HEK293 (cell line): ENCODE results near the gene VAT1.

Experiments used
- CTCF ChIA-PET: fragments of 350-600 bp; formaldehyde crosslinking; extraction: SDS; loops from one replicate; lab custom pipeline; 2021; ENCODE audit warnings: antibody characterized with exemption; lab: Yijun Ruan, JAX
- POLR2A ChIA-PET: fragments of 300-600 bp; formaldehyde crosslinking; extraction: SDS; loops from one replicate; lab custom pipeline; 2020; ENCODE audit warnings: antibody characterized with exemption, inconsistent platforms; lab: Yijun Ruan, JAX
- H3K27ac ChIP-seq: fragments of 200-500 bp; sonication (Bioruptor generic); 2 replicates; pipeline ENCODE4 v1.5.1; 2014; ENCODE audit warnings: low read depth, low read length, control low read depth, inconsistent platforms; ENCODE audit errors: extremely low read depth
- H3K36me3 ChIP-seq, 2 experiments: fragments of 200-500 bp in 1 of 2; sonication (Bioruptor generic) in 1 of 2; 1 replicate in 1 of 2; 2 replicates in 1 of 2; pipeline ENCODE4 v1.5.1; 2014 to 2017; ENCODE audit warnings: inconsistent platforms in 2 of 2, low read length in 2 of 2; ENCODE audit not compliant: control insufficient read depth in 2 of 2, insufficient read depth in 1 of 2
- H3K4me1 ChIP-seq: fragments of 200-500 bp; sonication (Bioruptor generic); 2 replicates; pipeline ENCODE4 v1.5.1; 2014; ENCODE audit warnings: mild to moderate bottlenecking, low read length, inconsistent platforms; ENCODE audit not compliant: control insufficient read depth, insufficient read depth
- H3K4me3 ChIP-seq: 2 replicates; pipeline ENCODE4 v1.5.1; 2011; ENCODE audit warnings: low read depth, mild to moderate bottlenecking, control low read depth, low read length, moderate library complexity
- H3K9me3 ChIP-seq: fragments of 200-500 bp; sonication (Bioruptor generic); 2 replicates; pipeline ENCODE4 v1.5.1; 2014; ENCODE audit warnings: low read depth, low read length, inconsistent platforms; ENCODE audit not compliant: control insufficient read depth, insufficient read depth
- HOXA7 ChIP-seq: sonication (generic); formaldehyde crosslinking; IDR thresholded peaks from 2 replicates; pipeline ENCODE4 v1.8.1; 2022; ENCODE audit warnings: missing genetic modification reagents, borderline replicate concordance
- HOXD13 ChIP-seq: sonication (generic); formaldehyde crosslinking; IDR thresholded peaks from 2 replicates; pipeline ENCODE4 v1.8.0; 2022; ENCODE audit warnings: missing genetic modification reagents, borderline replicate concordance
- KLF7 ChIP-seq: fragments of 450-650 bp; formaldehyde crosslinking; IDR thresholded peaks from 2 replicates; pipeline ENCODE4 v1.5.1; 2016; ENCODE audit warnings: missing biosample characterization, missing genetic modification characterization, borderline replicate concordance
- OVOL3 ChIP-seq: fragments of 450-650 bp; formaldehyde crosslinking; IDR thresholded peaks from 2 replicates; pipeline ENCODE4 v1.5.1; 2016; ENCODE audit warnings: missing biosample characterization, missing genetic modification characterization
- PRDM1 ChIP-seq: fragments of 450-650 bp; formaldehyde crosslinking; IDR thresholded peaks from 2 replicates; pipeline ENCODE4; 2016; ENCODE audit warnings: missing biosample characterization, missing genetic modification characterization
- REPIN1 ChIP-seq: fragments of 450-650 bp; formaldehyde crosslinking; IDR thresholded peaks from 2 replicates; pipeline ENCODE4 v1.5.1; 2017; ENCODE audit warnings: missing biosample characterization, missing genetic modification characterization, low read depth
- ZIC2 ChIP-seq: fragments of 450-650 bp; formaldehyde crosslinking; IDR thresholded peaks from 2 replicates; pipeline ENCODE4 v1.5.1; 2016; ENCODE audit warnings: missing biosample characterization, missing genetic modification characterization
- ZNF133 ChIP-seq: fragments of 450-650 bp; formaldehyde crosslinking; IDR thresholded peaks from 2 replicates; pipeline ENCODE4 v1.5.1; 2016; ENCODE audit warnings: missing biosample characterization, missing genetic modification characterization
- ZNF16 ChIP-seq: fragments of 450-650 bp; formaldehyde crosslinking; IDR thresholded peaks from 2 replicates; pipeline ENCODE4 v1.5.1; 2016; ENCODE audit warnings: low read depth, missing biosample characterization, missing genetic modification characterization
- ZNF175 ChIP-seq: fragments of 450-650 bp; formaldehyde crosslinking; IDR thresholded peaks from 2 replicates; pipeline ENCODE4 v1.5.1; 2016; ENCODE audit warnings: missing biosample characterization, missing genetic modification characterization
- ZNF561 ChIP-seq: fragments of 450-650 bp; IDR thresholded peaks from 2 replicates; pipeline ENCODE4 v1.5.1; 2018; ENCODE audit warnings: missing biosample characterization, missing genetic modification characterization, borderline replicate concordance
- ZNF777 ChIP-seq: fragments of 450-650 bp; formaldehyde crosslinking; IDR thresholded peaks from 2 replicates; pipeline ENCODE4 v1.5.1; 2017; ENCODE audit warnings: missing biosample characterization, missing genetic modification characterization, borderline replicate concordance
- ZNF792 ChIP-seq: fragments of 450-650 bp; formaldehyde crosslinking; IDR thresholded peaks from 2 replicates; pipeline ENCODE4 v1.5.1; 2016; ENCODE audit warnings: missing biosample characterization, missing genetic modification characterization
- TF ChIP-seq, protein P1 (sequence below): fragments of 450-650 bp; formaldehyde crosslinking; IDR thresholded peaks from 2 replicates; pipeline ENCODE4 v1.5.1; 2017; ENCODE audit warnings: missing biosample characterization, missing genetic modification characterization
- TF ChIP-seq, protein P2 (sequence below): fragments of 450-650 bp; formaldehyde crosslinking; IDR thresholded peaks from 2 replicates; pipeline ENCODE4 v1.5.1; 2016; ENCODE audit warnings: missing biosample characterization, missing genetic modification characterization, low read depth
- TF ChIP-seq, protein P3 (sequence below): fragments of 450-650 bp; formaldehyde crosslinking; IDR thresholded peaks from 2 replicates; pipeline ENCODE4 v1.5.1; 2016; ENCODE audit warnings: missing biosample characterization, missing genetic modification characterization
- TF ChIP-seq, protein P4 (sequence below): fragments of 450-650 bp; formaldehyde crosslinking; IDR thresholded peaks from 2 replicates; pipeline ENCODE4 v1.5.1; 2017; ENCODE audit warnings: missing biosample characterization, missing genetic modification characterization
- TF ChIP-seq, protein P5 (sequence below): fragments of 450-650 bp; formaldehyde crosslinking; optimal IDR thresholded peaks from 2 replicates; pipeline ENCODE3; 2016; ENCODE audit warnings: missing biosample characterization, mild to moderate bottlenecking, missing genetic modification characterization

The VAT1 gene

DNA sequence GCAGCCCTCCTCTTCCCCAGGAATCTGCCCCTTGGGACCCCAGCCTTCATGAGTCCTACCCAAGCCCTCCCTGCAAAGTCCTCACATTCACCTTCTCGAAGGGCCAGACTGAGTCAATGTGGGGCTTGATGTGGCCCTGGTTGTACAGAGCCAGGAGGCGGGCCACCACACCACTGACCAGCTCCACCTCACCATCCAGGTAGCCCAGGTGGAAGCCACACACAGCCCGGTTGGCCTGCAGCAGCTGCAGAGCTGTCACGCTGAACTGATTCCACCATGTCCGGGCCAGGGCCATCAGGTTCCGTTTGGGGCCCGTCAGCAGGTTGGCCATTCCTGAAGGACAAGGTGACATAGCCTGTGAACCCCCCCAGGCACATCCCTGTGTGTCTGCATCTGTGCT lies 6.0 kb downstream of the VAT1 start:
- Histone ChIP-seq H3K27ac (no peak overlapping the region), H3K9me3 (no peaks in the 10 kb centered on the region), H3K36me3 (peaks cover 0 to 54% of the 10 kb centered on the region in 2 experiments; a peak in 2 of 3 replicates), H3K4me3 (no peak overlapping the region), H3K4me1 (peaks cover 12% of the 10 kb centered on the region)
- CTCF ChIA-PET, result no interaction called here
- POLR2A ChIA-PET, result no interaction called here
- TF ChIP-seq PRDM1 (tag by site-specific recombination) (no peak), ZNF561 (tag by site-specific recombination) (no peak), ZNF175 (tag by site-specific recombination) (no peak), HOXD13 (CRISPR knock-in tag) (no peak), REPIN1 (no peak), KLF7 (tag by site-specific recombination) (no peak), ZNF133 (tag by site-specific recombination) (no peak), ZNF792 (no peak), ZNF16 (tag by site-specific recombination) (no peak), HOXA7 (no peak), OVOL3 (tag by site-specific recombination) (no peak)
- TF ChIP-seq, protein P1, sequence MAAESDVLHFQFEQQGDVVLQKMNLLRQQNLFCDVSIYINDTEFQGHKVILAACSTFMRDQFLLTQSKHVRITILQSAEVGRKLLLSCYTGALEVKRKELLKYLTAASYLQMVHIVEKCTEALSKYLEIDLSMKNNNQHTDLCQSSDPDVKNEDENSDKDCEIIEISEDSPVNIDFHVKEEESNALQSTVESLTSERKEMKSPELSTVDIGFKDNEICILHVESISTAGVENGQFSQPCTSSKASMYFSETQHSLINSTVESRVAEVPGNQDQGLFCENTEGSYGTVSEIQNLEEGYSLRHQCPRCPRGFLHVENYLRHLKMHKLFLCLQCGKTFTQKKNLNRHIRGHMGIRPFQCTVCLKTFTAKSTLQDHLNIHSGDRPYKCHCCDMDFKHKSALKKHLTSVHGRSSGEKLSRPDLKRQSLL (tag by site-specific recombination), result no peak
- TF ChIP-seq, protein P2, sequence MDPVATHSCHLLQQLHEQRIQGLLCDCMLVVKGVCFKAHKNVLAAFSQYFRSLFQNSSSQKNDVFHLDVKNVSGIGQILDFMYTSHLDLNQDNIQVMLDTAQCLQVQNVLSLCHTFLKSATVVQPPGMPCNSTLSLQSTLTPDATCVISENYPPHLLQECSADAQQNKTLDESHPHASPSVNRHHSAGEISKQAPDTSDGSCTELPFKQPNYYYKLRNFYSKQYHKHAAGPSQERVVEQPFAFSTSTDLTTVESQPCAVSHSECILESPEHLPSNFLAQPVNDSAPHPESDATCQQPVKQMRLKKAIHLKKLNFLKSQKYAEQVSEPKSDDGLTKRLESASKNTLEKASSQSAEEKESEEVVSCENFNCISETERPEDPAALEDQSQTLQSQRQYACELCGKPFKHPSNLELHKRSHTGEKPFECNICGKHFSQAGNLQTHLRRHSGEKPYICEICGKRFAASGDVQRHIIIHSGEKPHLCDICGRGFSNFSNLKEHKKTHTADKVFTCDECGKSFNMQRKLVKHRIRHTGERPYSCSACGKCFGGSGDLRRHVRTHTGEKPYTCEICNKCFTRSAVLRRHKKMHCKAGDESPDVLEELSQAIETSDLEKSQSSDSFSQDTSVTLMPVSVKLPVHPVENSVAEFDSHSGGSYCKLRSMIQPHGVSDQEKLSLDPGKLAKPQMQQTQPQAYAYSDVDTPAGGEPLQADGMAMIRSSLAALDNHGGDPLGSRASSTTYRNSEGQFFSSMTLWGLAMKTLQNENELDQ, result no peak
- TF ChIP-seq, protein P3, sequence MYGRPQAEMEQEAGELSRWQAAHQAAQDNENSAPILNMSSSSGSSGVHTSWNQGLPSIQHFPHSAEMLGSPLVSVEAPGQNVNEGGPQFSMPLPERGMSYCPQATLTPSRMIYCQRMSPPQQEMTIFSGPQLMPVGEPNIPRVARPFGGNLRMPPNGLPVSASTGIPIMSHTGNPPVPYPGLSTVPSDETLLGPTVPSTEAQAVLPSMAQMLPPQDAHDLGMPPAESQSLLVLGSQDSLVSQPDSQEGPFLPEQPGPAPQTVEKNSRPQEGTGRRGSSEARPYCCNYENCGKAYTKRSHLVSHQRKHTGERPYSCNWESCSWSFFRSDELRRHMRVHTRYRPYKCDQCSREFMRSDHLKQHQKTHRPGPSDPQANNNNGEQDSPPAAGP (tag by site-specific recombination), result no peak
- TF ChIP-seq, protein P4, sequence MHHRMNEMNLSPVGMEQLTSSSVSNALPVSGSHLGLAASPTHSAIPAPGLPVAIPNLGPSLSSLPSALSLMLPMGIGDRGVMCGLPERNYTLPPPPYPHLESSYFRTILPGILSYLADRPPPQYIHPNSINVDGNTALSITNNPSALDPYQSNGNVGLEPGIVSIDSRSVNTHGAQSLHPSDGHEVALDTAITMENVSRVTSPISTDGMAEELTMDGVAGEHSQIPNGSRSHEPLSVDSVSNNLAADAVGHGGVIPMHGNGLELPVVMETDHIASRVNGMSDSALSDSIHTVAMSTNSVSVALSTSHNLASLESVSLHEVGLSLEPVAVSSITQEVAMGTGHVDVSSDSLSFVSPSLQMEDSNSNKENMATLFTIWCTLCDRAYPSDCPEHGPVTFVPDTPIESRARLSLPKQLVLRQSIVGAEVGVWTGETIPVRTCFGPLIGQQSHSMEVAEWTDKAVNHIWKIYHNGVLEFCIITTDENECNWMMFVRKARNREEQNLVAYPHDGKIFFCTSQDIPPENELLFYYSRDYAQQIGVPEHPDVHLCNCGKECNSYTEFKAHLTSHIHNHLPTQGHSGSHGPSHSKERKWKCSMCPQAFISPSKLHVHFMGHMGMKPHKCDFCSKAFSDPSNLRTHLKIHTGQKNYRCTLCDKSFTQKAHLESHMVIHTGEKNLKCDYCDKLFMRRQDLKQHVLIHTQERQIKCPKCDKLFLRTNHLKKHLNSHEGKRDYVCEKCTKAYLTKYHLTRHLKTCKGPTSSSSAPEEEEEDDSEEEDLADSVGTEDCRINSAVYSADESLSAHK, result no peak
- TF ChIP-seq, protein P5, sequence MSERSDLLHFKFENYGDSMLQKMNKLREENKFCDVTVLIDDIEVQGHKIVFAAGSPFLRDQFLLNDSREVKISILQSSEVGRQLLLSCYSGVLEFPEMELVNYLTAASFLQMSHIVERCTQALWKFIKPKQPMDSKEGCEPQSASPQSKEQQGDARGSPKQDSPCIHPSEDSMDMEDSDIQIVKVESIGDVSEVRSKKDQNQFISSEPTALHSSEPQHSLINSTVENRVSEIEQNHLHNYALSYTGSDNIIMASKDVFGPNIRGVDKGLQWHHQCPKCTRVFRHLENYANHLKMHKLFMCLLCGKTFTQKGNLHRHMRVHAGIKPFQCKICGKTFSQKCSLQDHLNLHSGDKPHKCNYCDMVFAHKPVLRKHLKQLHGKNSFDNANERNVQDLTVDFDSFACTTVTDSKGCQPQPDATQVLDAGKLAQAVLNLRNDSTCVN, result no peak

DNA sequence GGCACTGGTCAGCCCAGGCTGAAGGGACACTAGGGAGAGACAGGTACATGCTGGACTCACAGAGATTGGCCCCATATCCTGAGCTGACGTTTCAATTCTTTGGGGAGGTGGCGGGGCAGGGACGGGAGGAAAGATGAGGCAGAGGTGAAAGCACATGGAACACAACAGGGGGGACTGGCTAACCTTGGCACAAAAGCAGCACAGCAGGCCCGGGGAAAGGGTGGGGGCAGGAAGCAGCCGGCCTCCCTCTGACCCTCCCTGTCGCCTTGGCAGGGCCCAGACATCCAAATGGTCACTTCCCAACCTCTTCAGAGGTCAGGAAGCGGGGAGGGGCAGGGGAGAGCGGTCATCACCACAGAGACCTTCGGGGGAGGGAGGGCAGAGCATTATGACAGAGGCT lies 6.6 kb downstream of the VAT1 start:
- Histone ChIP-seq H3K4me3 (no peak overlapping the region), H3K27ac (no peak overlapping the region), H3K4me1 (peaks cover 12% of the 10 kb centered on the region), H3K36me3 (peaks cover 0 to 54% of the 10 kb centered on the region in 2 experiments; a peak in 2 of 3 replicates), H3K9me3 (no peaks in the 10 kb centered on the region)
- POLR2A ChIA-PET, result interaction anchor here (1.0 kb wide), 1 partner anchor 18 kb away, joined by 3 read pairs; the partner anchor contains the start of gene RPL27
- TF ChIP-seq ZNF777 (tag by site-specific recombination) (no peak), ZIC2 (tag by site-specific recombination) (0 out of 2 replicates have a peak, but pooled peaks have one; percentile 15)
- CTCF ChIA-PET, result no interaction called here
